Camera-type eye (tissue), 1 donor: ENCODE measurements around the gene IMMP2L. TPM values are rescaled to one million over a fixed set of nuclear protein-coding genes. Genes with fewer than 3 reads are reported as not detected.

ENCODE experiments used
- total RNA-seq: library from RNA; depleted of rRNA; stranded (reverse); fragments of >200 nt; gene quantifications from one replicate; pipeline ENCODE4 v1.2.3, GENCODE V29; 2014

The IMMP2L gene
- 19.1 TPM for total RNA-seq

DNA sequence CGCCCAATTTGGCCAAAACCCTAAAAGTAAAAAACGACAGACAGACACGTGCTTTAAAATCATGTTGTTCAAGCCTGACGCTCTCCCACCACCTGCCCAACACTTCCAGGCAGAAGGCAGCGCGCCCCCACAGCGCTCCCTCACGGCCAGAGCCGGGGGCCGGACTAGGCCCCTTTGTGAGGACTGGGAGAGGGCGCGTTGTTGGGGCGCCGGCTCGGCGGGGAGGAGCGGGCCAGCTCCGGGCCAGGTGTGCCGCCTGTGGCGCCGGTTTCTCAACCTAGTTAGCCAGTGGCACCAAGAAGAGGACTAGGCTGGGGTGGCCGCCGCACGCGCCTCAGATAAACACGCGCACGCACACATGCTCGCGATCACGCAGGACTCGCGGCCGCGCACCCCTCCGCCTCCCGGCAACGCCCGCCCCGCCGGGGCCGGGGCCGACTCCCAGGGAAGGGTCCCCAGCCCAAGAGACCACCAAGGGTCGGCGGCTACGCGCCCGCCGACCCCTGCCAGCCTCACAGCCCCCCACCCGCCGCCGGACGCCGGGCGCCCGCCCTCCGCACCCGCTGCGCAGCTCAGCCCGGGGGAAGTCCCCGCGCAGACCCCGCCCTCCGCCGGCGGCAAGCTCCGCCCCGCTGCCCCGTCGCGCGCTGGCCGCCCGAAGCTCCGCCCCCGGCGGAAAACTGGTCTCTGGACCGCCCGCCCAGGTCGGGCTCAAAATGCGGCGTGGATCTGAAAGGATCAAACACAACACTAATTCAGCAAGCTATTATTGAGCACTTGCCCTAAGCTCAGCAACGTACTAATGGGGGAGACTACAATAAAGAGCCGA, at the start of gene IMMP2L:
Gene IMMP2L, minus strand, starts transcription at position 589 of the 829 bp plus-strand sequence.

DNA sequence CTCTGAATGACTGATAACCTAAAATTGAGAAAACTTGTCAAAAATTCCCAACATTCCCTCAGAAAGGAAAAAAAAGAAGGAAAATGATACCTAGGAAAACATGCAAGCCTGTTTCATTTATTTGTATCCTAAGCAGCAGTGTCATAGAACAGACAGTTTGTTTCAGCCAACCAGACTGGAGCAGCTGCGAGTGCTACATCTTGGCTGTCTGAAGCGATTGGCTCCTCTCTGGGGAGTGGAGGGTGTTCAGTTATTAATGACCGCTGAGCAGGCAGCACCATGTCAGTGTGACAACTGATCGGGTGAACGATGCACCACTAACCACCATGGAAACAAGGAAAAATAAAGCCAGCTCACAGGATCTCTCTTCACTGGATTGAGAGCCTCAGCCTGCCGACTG, 471.4 kb downstream of the IMMP2L start, which contains the start of gene LRRN3:
Gene LRRN3, plus strand, starts transcription at position 282 of the 400 bp plus-strand sequence. CDS start 31,646 bp downstream, outside the sequence.

